DMS 273 (cell line): ENCODE results near the gene PITPNM3.
"Not testable (repeated sequence)": the region's sequence is repeated elsewhere in the genome, so short reads cannot be mapped to it uniquely, and the experiment has no call there.

Experiments
- DNase-seq: peaks from one replicate; lab custom pipeline; 2025; ENCODE audit not compliant: unreplicated experiment; lab: John Stamatoyannopoulos, UW

The PITPNM3 gene

DNA sequence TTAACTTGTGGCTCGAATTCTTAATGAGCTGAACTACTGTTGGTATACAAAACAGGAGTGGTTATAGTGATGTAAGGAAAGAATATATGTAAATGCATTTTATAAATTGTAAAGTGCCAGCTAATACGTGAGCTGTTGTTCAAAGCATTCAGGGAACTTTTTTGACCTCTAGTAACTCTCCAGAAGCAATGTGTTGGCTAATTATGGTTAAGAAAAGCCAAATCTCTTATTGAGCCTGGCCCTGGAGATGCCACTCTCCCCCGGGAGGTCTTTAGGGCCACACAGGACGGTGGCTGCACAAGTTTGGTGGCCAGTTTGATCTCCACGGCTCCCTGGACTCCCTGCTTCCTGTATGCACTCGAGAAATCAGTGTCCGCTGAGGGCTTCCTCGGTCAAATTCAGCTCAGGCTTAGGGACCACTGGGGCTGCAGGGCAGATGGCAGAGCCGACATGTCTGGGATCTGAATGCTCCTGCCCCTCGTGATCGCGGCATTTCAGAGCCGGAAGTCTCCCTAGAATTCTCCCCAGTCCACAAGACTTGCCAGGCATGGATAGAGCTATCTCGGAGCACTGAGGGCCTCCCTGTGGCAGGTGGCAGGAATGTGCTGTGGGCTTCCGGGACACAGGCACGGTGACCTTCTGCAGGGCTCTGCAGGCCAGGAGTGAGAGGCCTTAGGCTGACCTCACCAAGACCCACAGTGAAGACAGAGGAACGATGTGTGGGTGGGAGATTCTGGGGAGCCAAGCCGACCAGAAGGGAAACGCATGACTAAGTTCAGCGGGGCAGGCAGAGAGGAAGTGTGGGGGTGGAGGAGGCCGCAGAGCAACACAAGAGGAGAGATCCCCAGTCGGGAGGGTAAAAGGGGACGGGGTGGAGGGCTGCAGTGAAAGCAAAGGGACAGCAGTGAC lies 18.6 kb upstream of the PITPNM3 start:
- DNase-seq = no peak

DNA sequence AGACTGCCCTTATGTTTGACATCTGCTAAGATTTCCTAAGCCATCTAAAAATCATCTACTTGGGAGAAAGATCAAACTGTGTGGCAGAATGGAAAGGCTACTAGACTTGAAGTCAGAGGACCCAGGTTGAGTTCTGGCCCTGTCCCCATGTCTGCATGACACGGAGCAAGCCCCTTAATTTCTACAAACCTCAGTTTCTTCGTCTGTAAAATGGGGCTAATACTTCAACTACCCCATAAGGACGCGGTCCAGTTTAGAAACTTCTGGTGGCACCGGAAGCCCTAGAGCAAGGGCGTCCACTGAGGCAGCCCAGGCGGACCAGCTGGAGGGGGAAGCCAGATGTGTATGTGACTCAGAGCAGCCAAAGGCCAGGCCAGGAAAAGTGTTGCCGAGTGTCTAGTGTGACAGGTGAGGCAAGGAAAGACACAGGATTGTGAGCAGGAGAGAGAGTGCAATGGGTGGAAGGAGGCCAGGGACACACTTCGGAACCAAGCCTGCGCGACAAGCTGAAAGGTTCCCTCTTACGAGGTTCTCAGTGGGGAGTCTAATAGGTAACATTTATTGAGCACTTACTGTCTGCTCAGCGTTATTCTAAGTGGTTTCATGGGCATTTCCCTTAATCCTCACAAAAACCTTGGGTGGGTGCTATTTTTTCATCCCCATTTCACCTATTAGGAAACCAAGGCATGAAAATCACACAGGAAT lies 17.8 kb upstream of the PITPNM3 start:
- no peak for DNase-seq

GRCh38 chr17:6573495-6573894 lies 17.1 kb upstream of the PITPNM3 start:
- DNase-seq = not testable (repeated sequence)

DNA sequence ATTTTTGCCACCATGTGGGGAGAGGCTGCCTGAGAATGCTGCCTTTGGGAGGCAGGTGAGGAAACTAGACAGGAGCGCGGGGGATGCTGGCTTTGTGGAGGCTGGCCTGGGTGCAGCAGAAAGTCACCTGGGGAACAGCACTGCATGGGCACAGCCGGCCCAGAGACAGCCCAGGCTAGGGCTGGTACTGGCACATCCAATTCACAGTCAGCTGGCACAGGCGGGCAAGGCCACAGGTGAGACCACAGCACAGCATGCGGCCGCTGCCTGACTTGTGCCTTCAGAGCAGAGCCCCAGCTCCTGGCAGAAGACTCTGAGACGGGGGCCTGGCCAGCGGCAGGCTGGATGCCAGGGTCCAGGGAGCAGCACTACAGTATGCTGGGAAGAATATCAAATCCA lies 16.6 kb upstream of the PITPNM3 start:
- no peak for DNase-seq

- no peak for DNase-seq
Measured at GRCh38 chr17:6571452-6571781, 15.1 kb upstream of the PITPNM3 start.

DNA sequence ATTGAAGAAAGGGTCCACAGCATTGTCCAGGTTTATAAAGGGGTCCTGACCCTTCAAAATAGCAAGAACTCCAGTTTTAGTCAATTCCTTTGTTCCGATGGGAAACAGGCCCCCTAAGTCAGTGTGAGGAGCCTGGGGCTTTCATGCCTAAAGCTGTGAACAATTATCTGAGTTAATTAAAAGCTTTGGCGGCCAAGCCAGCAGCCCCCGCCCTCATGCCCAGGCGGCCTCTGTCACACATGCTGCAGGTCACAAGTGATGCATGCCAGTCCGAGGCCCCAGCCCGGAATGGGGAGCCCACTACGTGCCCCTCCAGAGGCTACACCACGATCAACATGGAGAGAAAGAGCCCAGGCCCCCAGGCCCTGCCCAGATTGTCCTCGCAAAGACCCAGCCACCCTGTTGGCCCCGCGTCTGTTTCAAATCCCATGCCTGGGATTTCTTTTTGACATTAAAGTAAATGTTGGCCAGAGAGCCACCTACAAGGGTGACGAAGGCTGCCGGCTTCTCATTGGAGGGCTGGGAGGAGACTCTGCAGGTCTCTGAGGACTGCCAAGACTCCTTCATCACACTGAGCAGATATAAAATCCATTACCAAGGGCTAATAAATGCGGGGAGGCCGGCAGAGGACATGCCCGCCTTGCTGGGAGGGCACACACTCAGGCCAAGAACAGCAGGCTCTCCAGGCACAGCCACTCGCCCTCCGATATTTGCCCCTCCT lies 14.5 kb upstream of the PITPNM3 start:
- DNase-seq = no peak

GRCh38 chr17:6569370-6570285 lies 13.3 kb upstream of the PITPNM3 start:
- DNase-seq = no peak

GRCh38 chr17:6568184-6568758 lies 11.9 kb upstream of the PITPNM3 start:
- no peak for DNase-seq

DNA sequence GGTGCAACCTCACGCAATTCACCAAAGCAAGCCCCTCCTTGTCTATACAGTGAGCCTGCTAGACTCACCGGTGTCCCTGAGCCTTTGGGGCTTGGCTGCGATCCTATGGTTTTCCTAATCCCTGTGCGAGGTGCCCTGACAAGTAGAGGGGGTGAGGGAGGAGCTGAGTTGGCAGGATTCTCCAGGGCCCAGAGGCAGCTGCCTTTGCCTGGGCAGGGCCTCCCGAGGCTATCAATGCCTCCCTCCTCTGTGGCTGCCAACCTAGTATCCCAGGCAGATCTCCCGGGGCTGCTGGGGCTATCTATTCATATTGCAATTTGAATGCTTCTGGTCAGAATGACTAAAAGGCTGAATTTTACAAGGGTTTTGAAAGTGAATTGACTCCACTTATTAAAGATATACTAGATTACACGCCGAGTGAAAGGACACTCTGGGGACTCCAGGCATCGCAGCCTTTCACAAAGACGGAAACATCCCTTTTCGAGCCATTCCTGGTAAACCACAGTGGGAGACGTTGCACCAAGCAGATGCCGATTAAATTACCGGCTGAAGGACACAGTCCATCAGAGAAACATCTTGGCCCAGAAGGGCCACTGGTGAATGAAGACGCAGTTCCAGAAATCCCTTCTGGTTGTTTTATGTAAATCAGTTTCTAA lies 11.3 kb upstream of the PITPNM3 start:
- DNase-seq = peak; percentile 32

DNA sequence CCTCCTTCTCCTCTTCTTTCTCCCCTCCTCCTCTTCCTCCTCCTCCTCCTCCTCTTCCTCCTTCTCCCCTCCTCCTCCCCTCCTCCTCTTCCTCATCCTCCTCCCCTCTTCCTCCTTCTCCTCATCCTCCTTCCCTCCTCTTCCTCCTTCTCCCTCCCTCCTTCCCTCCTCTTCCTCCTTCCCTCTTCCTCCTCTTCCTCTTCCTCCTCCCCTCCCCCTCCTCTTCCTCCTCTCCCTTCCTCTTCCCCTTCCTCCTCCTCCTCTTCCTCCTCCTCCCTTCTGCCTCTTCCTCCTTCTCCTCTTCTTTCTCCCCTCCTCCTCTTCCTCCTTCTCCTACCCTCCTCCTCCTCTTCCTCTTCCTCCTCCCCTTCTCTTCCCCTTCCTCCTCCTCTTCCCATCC lies 5.1 kb upstream of the PITPNM3 start:
- DNase-seq = no peak

DNA sequence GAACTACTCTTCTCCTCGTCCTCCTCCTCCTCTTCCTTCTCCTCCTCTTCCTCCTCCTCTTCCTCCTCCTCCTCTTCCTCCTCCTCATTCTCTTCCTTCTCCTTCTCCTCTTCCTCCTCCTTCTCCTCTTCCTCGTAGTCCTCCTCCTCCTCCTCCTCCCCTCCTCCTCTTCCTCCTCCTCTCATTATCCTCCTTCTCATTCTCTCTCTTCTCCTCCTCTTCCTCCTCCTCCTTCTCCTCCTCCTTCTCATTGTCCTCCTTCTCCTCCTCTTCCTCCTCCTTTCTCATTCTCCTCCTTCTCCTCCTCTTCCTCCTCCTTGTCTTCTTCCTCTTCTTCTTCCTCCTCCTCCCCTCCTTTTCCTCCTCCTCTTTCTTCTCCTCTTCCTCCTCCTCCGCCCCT lies 4.1 kb upstream of the PITPNM3 start:
- no peak for DNase-seq

GRCh38 chr17:6559753-6560215 lies 3.4 kb upstream of the PITPNM3 start:
- DNase-seq = no peak

- DNase-seq = no peak
Measured at GRCh38 chr17:6558932-6559752, 2.8 kb upstream of the PITPNM3 start.

GRCh38 chr17:6558276-6558675 lies 1.9 kb upstream of the PITPNM3 start:
- no peak for DNase-seq

- no peak for DNase-seq
Measured at GRCh38 chr17:6557040-6557438, 684 bp upstream of the PITPNM3 start.

DNA sequence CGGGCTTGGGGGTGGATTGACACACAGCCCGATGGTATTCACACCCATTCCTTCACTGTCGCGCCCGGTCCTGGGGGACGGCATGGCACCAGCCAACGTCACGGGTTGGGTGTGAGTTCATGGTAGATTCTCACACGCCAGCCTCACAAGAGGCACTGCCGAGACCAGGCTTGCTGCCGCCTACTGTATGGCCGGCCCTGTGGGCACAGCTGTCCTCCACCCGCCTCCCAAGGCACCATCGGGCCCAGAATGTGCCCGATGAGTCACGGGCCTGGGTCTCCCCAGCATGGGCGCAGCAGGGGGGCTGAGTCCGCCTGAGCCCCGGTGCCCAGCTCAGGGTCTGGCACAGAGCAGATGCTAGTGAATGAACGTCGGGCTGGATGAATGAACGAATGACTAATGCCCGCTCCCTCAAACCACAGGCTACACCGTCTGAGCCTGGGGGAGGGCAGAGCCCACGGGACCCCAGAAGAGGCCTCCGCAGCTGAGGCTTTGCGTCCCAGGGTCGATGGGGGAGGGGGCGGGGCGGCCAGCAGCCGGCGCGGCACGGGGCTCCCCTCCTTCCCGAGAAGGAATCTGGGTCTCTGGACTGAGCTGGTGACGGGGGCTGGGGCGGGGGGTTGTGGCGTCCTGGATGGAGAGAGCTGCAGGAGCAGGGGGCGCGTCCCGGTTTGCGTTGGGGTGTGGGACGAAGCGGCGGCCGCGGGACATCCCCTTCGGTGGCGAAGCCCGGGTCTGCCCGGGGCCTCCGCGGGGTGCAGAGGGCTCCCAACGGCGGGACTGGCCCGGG lies 829 bp downstream of the PITPNM3 start:
- peak; percentile 41 for DNase-seq

- DNase-seq = no peak
Measured at GRCh38 chr17:6554871-6555330, 1.5 kb downstream of the PITPNM3 start.

DNA sequence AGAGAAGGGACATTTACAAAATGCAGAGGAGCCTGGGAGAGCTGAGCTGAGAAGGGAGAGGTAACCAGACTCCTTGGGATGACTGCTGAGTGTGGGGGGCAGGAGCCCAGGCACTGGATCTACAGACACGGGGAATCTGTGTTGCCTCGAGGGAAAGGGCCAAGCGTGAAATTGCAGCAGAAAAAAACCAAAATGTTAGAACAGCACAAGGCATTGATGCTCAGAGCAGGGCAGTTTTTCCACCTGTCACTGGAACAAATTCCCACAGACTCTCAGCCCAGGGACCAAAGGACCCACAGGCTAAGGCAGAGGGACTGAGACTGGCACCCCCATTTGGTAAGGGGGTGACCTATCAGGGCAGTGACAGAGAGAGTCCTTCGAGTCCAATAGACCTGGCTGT lies 2.0 kb downstream of the PITPNM3 start:
- no peak for DNase-seq
